Hematopoietic multipotent progenitor cell treated with erythropoietin and hydrocortisone succinate and interleukin-3 and kit ligand, for 17 days (in vitro differentiated cells): ENCODE results near the gene ACOT6.
"Not testable (repeated sequence)": the region's sequence is repeated elsewhere in the genome, so short reads cannot be mapped to it uniquely, and the experiment has no call there.

Source experiments
- DNase-seq: peaks from one replicate; pipeline ENCODE4 v3.0.0-alpha.2; 2015; ENCODE audit warnings: low spot score

Gene ACOT6

DNA sequence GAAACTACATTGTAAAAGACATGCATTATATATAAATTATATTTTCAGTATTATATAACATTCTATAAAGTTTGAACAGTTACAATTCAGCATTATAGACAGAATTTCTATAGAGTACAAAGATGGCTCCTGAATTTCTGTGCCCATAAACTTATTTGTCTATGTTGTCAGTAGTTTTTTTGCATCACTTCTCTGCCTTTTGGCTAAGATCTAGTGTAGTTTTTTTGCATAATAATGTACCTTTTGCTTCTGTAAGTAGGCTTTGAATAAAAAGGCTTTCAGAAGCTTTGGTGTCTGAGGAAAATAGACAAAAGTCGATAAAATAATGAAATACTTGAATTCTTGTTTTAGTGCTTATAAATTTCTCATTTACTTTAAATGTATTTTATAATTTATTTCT is 43.5 kb downstream of the ACOT6 start:
- DNase-seq = no peak

DNA sequence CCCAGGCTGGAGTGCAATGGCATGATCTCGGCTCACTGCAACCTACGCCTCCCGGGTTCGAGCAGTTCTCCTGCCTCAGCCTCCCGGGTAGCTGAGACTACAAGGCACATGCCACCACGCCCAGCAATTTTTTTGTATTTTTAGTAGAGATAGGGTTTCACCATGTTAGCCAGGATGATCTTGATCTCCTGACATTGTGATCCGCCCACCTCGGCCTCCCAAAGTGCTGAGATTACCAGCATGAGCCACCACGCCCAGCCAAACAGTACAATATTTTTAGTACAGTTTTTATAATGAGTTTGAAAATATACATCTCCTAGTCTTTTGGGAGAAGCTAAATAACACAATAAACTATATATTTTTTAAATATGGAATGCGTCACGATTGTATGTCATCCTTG is 46.9 kb downstream of the ACOT6 start:
- not testable (repeated sequence) for DNase-seq

DNA sequence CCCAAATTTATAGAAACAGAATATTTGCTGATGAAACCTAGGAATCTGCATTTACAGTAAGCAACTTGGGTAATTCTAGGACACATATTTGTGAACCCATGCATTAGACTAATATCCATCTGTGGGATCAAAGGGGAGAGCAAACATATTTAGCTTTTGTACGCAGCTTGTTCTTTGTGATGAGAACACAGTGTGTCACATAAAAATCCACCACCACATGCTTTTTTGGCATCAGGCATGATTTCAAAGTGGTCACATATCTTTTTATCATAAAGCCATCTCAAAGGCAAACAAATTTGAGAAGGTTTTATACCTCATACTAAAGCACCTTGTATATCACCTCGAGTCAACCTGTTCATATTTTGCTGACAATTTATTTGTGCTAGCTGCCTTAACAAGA is 48.2 kb downstream of the ACOT6 start:
- no peak for DNase-seq

DNA sequence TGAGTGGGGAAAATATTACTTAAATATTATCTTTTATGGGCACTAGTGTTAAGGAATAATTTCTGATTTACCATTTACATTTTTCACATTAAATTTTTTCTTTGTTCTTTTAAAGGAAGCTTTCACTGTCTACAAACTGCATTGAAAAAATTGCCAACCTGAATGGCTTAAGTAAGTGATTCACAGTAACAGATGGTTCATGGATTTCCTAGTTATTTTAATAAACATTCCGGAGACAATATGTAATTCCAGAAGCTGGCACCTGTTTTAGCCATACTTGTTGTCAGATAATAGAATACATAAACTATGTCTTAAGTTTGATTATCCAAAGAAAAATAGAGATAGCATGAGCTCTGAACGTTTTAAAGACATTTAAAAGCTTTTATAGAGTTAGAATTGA is 49.6 kb downstream of the ACOT6 start:
- DNase-seq = no peak

DNA sequence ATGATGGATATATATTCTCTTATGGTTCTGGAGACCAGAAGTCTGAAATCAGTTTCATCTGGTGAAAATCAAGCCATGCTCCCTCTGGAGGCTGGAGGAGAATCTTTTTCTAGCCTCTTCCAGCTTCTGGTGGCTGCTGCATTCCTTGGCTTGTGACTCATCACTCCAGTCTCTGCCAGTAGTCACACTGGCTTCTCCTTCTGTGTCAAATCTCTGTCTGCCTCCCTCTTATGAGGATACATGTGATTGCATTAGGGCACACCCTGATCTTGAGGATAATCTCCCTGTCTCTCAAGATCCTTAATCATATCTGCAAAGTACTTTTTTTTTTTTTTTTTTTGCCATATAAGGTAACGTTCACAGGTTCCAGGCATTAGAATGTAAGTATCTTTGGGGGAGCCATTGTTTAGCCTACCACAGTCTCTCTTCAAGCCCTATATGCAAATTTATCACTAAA is 50.2 kb downstream of the ACOT6 start:
- DNase-seq = no peak

DNA sequence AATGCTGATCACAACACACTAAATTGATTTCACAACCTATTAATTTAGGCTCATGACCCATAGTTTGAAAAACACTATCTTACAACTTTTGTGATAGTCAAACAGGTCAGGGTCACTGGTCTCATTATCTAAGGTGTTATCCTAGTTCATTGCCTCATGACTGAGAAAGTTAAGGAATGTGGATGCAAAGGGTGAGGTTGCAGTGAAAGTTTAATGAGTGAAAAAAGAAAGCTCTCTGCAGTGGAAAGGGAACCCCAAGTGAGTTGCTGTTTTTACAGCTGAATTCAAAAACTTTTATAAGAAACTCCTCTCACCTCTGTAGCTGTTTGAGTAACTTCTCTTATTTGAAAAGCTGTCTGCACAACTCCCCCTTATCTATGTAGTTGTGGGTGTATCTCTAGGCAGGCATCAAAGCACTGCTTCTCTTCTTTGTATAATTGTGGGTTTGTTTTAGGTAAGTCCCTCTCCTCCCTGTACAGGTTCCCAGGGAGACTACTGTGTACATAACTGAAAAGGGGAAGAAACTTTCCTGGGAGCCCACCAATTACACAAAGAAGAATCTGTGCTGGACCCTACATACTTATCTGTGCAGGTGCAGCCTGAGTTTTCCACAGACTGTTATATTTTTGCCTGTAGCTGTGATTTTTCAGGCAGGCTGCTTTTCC is 51.4 kb downstream of the ACOT6 start:
- no peak for DNase-seq

DNA sequence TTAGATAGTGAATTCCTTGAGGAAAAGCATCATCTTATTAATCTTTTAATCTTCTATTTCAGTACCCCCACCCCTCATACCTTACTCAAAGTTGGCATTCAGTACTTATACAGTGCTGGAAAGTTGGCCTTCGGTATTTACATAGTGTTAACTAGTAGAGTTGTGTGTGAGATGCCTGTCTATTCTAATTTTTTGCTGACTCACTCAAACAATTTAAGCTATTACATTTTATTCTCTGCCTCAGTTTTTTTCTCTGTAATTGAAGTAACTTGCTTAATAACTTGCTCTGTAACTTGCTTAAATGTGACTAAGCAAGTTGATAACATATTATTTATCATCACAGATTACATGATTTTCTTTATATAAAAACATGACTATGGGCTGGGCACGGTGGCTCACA is 52.8 kb downstream of the ACOT6 start:
- DNase-seq = no peak

DNA sequence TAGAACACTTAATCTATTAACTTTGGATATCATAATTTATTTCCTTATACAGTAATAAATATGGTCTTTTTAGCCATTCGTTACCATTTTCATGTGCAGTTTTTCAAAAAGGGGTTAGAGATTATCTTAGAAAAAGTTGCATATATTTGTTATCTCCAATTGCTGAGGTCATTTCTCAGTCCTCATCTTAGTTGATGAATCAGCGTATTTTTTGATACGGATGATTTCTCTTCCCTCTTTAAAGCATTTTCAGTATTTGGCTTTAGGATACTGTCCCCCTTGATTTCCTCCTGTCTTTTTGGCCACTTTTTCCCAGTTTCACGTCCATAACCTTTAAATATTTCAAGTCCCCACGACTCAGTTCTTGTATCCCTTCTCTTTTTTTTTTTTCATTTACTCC is 54.3 kb downstream of the ACOT6 start:
- no peak for DNase-seq

DNA sequence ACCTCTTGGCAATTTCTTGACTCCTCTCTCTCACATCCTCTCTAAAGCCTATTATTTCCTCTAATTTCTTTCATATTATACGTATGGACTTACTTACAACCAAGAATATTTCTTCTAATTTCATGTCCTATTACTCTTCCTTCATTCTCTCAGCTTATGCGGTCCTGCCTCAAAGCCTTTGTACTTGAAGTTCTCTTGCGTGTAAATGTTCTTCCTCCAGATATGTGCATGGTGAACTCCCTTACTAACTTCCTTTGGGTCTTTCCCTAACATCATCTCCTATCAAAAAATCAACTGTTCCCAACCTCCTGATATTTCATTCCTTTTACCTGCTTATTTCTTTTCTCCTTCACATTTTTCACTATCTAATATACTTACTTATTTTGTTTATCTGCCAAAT is 55.5 kb downstream of the ACOT6 start:
- no peak for DNase-seq
